ENCODE measurements around the gene CHRNB2. TPM values are rescaled to one million over a fixed set of nuclear protein-coding genes. Genes with fewer than 3 reads are reported as not detected.

The CHRNB2 gene
- 31.0 TPM for total RNA-seq

GRCh38 chr1:154567386-154568156, at the start of gene CHRNB2:
CHRNB2 (plus strand) TSS chr1:154567778; CDS start chr1:154568045, 267 bp downstream.

DNA sequence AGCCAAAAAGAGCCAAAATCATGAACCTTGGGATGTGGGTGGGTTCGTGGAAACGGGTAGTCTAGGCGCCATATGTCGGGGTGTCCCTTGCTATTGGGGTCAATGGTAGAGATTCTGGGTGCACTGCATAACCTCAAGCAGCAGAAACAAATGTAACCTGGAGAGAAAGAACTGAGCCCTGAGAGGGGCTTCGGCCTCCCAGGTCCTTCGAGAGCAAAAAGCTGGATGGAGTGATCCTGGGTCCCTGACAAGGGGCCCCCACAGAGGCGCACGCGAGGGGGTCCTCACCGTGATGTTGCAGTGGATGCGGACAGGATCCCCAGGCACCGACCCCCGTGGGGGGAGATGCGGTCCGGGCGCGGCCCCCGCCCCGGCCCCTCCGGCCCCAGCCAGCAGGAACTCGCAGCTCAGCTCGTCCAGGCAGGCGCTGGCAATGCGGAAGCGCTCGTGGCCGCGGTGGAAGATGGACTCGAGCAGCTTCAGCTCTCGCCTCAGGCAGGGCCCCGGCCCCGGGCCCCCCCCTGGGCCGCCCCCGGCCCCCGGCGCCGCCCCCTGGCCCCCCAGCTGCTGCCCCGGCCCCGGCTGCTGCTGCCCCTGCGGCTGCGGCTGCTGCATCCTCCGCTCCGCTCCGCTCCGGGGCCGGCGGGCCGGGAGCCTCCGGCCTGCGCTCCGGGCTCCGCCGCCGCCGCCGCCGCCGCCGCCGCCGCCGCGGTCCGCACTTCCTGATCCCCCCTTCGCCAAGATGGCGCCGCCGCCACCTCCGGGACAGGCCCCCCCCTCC, 9.4 kb upstream of the CHRNB2 start, which contains the start of gene UBE2Q1:
TSS of gene UBE2Q1 (minus strand) at position 724 of the 781 bp plus-strand sequence. CDS start at position 615, 109 bp downstream.

DNA sequence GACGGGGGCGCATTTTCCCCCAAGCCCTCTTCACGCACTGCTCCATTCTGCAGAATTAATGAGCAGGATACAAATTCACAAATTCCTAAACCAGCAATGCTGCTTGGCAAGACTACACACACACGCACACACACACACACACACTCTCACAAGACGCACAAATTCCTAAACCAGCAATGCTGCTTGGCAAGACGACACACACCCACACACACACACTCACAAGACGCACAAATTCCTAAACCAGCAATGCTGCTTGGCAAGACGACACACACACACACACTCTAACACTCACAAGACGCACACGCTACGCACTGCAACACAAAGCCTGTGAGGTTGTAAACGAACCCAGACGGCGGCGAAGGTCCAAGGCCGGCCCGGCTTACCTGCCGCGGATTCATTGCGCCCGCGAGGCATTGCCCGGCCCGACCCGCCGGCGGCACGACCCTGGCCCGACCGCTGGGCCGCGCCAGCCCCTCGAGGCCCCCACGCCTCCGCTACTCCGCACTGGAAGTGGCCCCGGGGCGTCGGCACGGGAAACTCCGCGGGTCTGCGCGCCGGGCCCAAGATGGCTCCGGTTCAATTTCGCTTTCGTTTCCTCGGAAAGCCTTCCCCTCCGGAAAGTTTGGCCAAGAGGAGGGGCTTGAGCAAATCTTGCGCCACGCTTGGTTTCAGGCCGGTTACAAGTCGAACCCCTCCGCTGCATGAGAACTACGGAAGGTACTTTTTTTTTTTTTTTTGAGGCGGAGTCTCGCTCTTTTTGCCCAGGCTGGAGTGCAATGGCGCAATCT, 40.2 kb downstream of the CHRNB2 start, which contains the start of gene ADAR:
TSS of gene ADAR (minus strand) at position 578 of the 788 bp plus-strand sequence. CDS start at position 398, 180 bp downstream.

Other genes starting within 250 kb of the CHRNB2 start
- not detected for gene AQP10, start 246.7 kb upstream of the CHRNB2 start, total RNA-seq
- gene ATP8B2, start 242.3 kb upstream of the CHRNB2 start, total RNA-seq, result 45.7 TPM
- 2.2 TPM for gene IL6R, start 162.4 kb upstream of the CHRNB2 start, total RNA-seq
- gene TDRD10, start 65.6 kb upstream of the CHRNB2 start, total RNA-seq, result not detected
- 1.3 TPM for gene SHE, start 65.4 kb upstream of the CHRNB2 start, total RNA-seq
- 22.5 TPM for gene UBE2Q1, start 9.1 kb upstream of the CHRNB2 start, total RNA-seq
- gene ADAR, start 40.4 kb downstream of the CHRNB2 start, total RNA-seq, result 100 TPM

Measured in parietal lobe (tissue), 1 donor.